HCT116 (cell line): ENCODE measurements around the gene KRT37. TPM values are rescaled to one million over a fixed set of nuclear protein-coding genes. Genes with fewer than 3 reads are reported as not detected.

ENCODE experiments used
- ATAC-seq: fragments of 200-7000 bp; cut with Tn5 transposase; 2 replicates; pipeline ENCODE4 v1.9.1; 2020; ENCODE audit warnings: mild to moderate bottlenecking, moderate library complexity
- BruUV-seq: library from RNA; stranded (reverse); fragments of 400-500 nt; replicated peaks from 2 replicates; lab custom pipeline; 2021; lab: Mats Ljungman, UMichigan
- CTCF ChIA-PET: fragments of 300-600 bp; sonication (Branson Sonifier 250); formaldehyde crosslinking; loops from one replicate; lab custom pipeline; 2021; ENCODE audit warnings: antibody characterized with exemption; lab: Charles Lee
- POLR2A ChIA-PET: fragments of 300-600, 350-600 bp; sonication (Branson Sonifier 250); formaldehyde crosslinking; loops from one replicate; lab custom pipeline; 2021; ENCODE audit warnings: antibody characterized with exemption; lab: Charles Lee
- RAD21 ChIA-PET, 2 experiments: fragments of 300-600 bp; sonication (Branson Sonifier 250); formaldehyde crosslinking; loops; one replicate each; lab custom pipeline; 2023; ENCODE audit warnings: low total read pairs in 2 of 2; ENCODE audit not compliant: uncharacterized antibody in 2 of 2, unreplicated experiment in 2 of 2, low non-redundant PET in 1 of 2; lab: Charles Lee
- DNase-seq: peaks from one replicate; pipeline ENCODE4 v3.0.0-alpha.2; 2010; ENCODE audit warnings: low read depth, low spot score
- H2AFZ ChIP-seq: fragments of 200-600 bp; shearing (Covaris generic), sonication (generic); 2 replicates; pipeline ENCODE4 v1.6.1; 2017; ENCODE audit warnings: low read depth, mixed run types, mixed read lengths, antibody characterized with exemption, low read length; ENCODE audit not compliant: poor library complexity, severe bottlenecking
- H3K27ac ChIP-seq: 2 replicates; pipeline ENCODE4 v1.5.1; 2012; ENCODE audit warnings: low read depth, low read length
- H3K27me3 ChIP-seq: fragments of 200-600 bp; sonication (generic); 2 replicates; pipeline ENCODE4 v1.6.1; 2016; ENCODE audit warnings: mixed run types, low read length, mixed read lengths; ENCODE audit not compliant: insufficient read depth
- H3K36me3 ChIP-seq, 2 experiments: fragments of 200-500 bp in 1 of 2; fragments of 200-600 bp in 1 of 2; sonication (Bioruptor generic) in 1 of 2; sonication (generic) in 1 of 2; 2 replicates each; pipeline versions ENCODE4 v1.5.1 to v1.6.1; 2014 to 2016; ENCODE audit warnings: low read length in 2 of 2, inconsistent platforms in 1 of 2, mixed read lengths in 1 of 2, mixed run types in 1 of 2; ENCODE audit not compliant: insufficient read depth in 2 of 2, control insufficient read depth in 1 of 2
- H3K4me1 ChIP-seq, 2 experiments: fragments of 200-600 bp in 1 of 2; sonication (generic) in 1 of 2; 2 replicates each; pipeline versions ENCODE4 v1.5.1 to v1.6.1; 2012 to 2017; ENCODE audit warnings: low read length in 2 of 2, inconsistent platforms in 1 of 2, mild to moderate bottlenecking in 1 of 2, mixed read lengths in 1 of 2, mixed run types in 1 of 2, moderate library complexity in 1 of 2; ENCODE audit not compliant: insufficient read depth in 2 of 2, control insufficient read depth in 1 of 2
- H3K4me2 ChIP-seq: fragments of 200-600 bp; sonication (generic); 2 replicates; pipeline ENCODE4 v1.6.1; 2017; ENCODE audit warnings: mixed run types, low read length, mixed read lengths
- H3K4me3 ChIP-seq, 2 experiments: fragments of 200-600 bp in 1 of 2; sonication (generic) in 1 of 2; replicated peaks in 1 of 2; 2 replicates each; pipeline ENCODE4 v1.5.1; 2011 to 2016; ENCODE audit warnings: low read length in 2 of 2, control low read depth in 1 of 2, low read depth in 1 of 2, mild to moderate bottlenecking in 1 of 2, mixed read lengths in 1 of 2, mixed run types in 1 of 2
- H3K79me2 ChIP-seq: fragments of 200-600 bp; sonication (generic); 2 replicates; pipeline ENCODE4 v1.6.1; 2017; ENCODE audit warnings: mild to moderate bottlenecking, mixed run types, low read length, moderate library complexity, mixed read lengths; ENCODE audit not compliant: insufficient read depth
- H3K9ac ChIP-seq: fragments of 200-600 bp; sonication (generic); 2 replicates; pipeline ENCODE4 v1.6.1; 2016; ENCODE audit warnings: low read length, mixed read lengths
- H3K9me2 ChIP-seq: fragments of 200-600 bp; sonication (generic), shearing (Covaris generic); 2 replicates; pipeline ENCODE4 v1.6.1; 2017; ENCODE audit warnings: mixed run types, mild to moderate bottlenecking, moderate library complexity; ENCODE audit not compliant: insufficient read depth
- H3K9me3 ChIP-seq, 2 experiments: fragments of 200-500 bp in 1 of 2; fragments of 200-600 bp in 1 of 2; sonication (Bioruptor generic) in 1 of 2; sonication (generic) in 1 of 2; 2 replicates each; pipeline ENCODE4 v1.6.1; 2014 to 2017; ENCODE audit warnings: low read length in 2 of 2, mixed read lengths in 2 of 2, inconsistent platforms in 1 of 2, low read depth in 1 of 2, mild to moderate bottlenecking in 1 of 2, mixed run types in 1 of 2, moderate library complexity in 1 of 2; ENCODE audit not compliant: control insufficient read depth in 1 of 2, insufficient read depth in 1 of 2
- H4K20me1 ChIP-seq: fragments of 200-600 bp; sonication (generic), shearing (Covaris generic); 2 replicates; pipeline ENCODE4 v1.6.1; 2017; ENCODE audit warnings: mixed run types, mild to moderate bottlenecking, moderate library complexity; ENCODE audit not compliant: insufficient read depth
- EZH2phosphoT487 ChIP-seq: fragments of 200-600 bp; IDR thresholded peaks from 2 replicates; pipeline ENCODE4 v1.6.1; 2018; ENCODE audit warnings: antibody characterized with exemption, borderline replicate concordance
- RAD21 ChIP-seq: IDR thresholded peaks from 2 replicates; pipeline ENCODE4 v1.6.1; 2012; ENCODE audit warnings: low read depth, mild to moderate bottlenecking
- intact Hi-C: fragments of 100-400 bp; cut with micrococcal nuclease; formaldehyde crosslinking; loops from 2 replicates; pipeline ENCODE4 v1.10.0; 2022
- total RNA-seq: library from RNA; stranded (reverse); gene quantifications from one replicate; pipeline ENCODE4 v1.2.1, GENCODE V29; 2021; ENCODE audit not compliant: unreplicated experiment
- TF ChIP-seq, protein P1 (sequence below), 3 experiments: fragments of 200-600 bp in 1 of 3; sonication (generic) in 1 of 3; IDR thresholded peaks in 2 of 3; conservative IDR thresholded peaks in 1 of 3; 2 replicates each; pipeline ENCODE4 v1.5.1; 2012 to 2017; ENCODE audit warnings: low read depth in 2 of 3, low read length in 2 of 3, antibody characterized with exemption in 1 of 3, borderline replicate concordance in 1 of 3, control low read depth in 1 of 3, mild to moderate bottlenecking in 1 of 3, mixed read lengths in 1 of 3, mixed run types in 1 of 3, moderate library complexity in 1 of 3; ENCODE audit not compliant: insufficient read depth in 1 of 3

KRT37 gene
- total RNA-seq, 1 experiment from 2014 or later, result not detected

DNA sequence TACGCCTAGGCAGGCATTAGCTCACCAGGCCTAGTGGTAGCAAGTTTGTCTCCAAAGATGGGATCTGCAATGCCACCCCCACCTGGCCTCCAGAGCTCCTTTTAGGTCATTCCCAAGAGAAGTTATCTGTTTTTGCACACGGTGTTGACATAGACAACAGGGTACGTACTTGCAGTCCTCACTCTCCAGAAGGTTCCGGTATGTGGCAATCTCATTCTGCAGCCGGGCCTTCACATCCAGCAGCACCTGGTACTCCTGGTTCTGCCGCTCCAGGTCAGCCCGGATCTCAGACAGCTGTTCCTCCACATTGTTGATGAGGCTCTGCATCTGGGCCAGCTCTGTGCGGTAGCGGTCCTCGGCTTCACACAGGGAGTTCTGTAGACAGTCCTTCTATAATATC is 17.2 kb downstream of the KRT37 start:
- H3K79me2 ChIP-seq, result no peaks in the 10 kb centered on the region
- intact Hi-C loops, result loop anchor here (10.0 kb wide), 2 partner anchors 238 to 602 kb away; no protein-coding TSS in a partner anchor
- ATAC-seq (no peak), DNase-seq (no peak)
- no peak overlapping the region for H2AFZ ChIP-seq
- no peak overlapping the region for H3K4me2 ChIP-seq
- peaks cover 36 to 47% of the 10 kb centered on the region in 2 experiments for H3K4me1 ChIP-seq
- BruUV-seq, result no TSS peak
- POLR2A ChIA-PET, result no interaction called here
- H3K36me3 ChIP-seq, result peaks cover 0 to 4% of the 10 kb centered on the region in 2 experiments; a peak in 1 of 4 replicates
- no peak overlapping the region for H3K4me3 ChIP-seq
- H3K9ac ChIP-seq, result no peak overlapping the region
- H4K20me1 ChIP-seq, result no peaks in the 10 kb centered on the region
- no peaks in the 10 kb centered on the region for H3K27me3 ChIP-seq
- H3K27ac ChIP-seq, result no peak overlapping the region
- H3K9me3 ChIP-seq, result peaks cover 0 to 3% of the 10 kb centered on the region in 2 experiments; a peak in 1 of 4 replicates
- H3K9me2 ChIP-seq, result no peaks in the 10 kb centered on the region
- CTCF ChIA-PET, result interaction anchor here (2.1 kb wide), 1 partner anchor 10 kb away, joined by 7 read pairs; no protein-coding TSS in a partner anchor
- RAD21 ChIA-PET, result interaction anchor here in 1 of 2 experiments (2.5 kb wide), 1 partner anchor 141 kb away, joined by 12 read pairs; no protein-coding TSS in a partner anchor
- TF ChIP-seq EZH2phosphoT487, result no peak

GRCh38 chr17:41406205-41406604 is 18.2 kb downstream of the KRT37 start:
- intact Hi-C loops, result loop anchor here (10.0 kb wide), 2 partner anchors 239 to 601 kb away; no protein-coding TSS in a partner anchor
- POLR2A ChIA-PET, result interaction anchor here (0.7 kb wide), 1 partner anchor 93 kb away, joined by 3 read pairs; no protein-coding TSS in a partner anchor
- BruUV-seq, result no TSS peak
- Histone ChIP-seq H2AFZ (no peak overlapping the region), H3K4me2 (peak overlapping the region; percentile 29; the same call in 1 of the 2 replicates), H3K27me3 (no peaks in the 10 kb centered on the region), H3K9me2 (no peaks in the 10 kb centered on the region), H3K4me3 (no peak overlapping the region), H3K36me3 (peaks cover 0 to 4% of the 10 kb centered on the region in 2 experiments; a peak in 1 of 4 replicates), H4K20me1 (no peaks in the 10 kb centered on the region), H3K4me1 (peaks cover 40 to 52% of the 10 kb centered on the region in 2 experiments), H3K79me2 (no peaks in the 10 kb centered on the region), H3K27ac (0 out of 2 replicates have a peak overlapping the region, but pooled peaks have one; percentile 14), H3K9ac (peak overlapping the region; percentile 16; the same call in 1 of the 2 replicates), H3K9me3 (peaks cover 0 to 3% of the 10 kb centered on the region in 2 experiments; a peak in 1 of 4 replicates)
- TF ChIP-seq RAD21, result peak; percentile 89
- TF ChIP-seq, protein P1, sequence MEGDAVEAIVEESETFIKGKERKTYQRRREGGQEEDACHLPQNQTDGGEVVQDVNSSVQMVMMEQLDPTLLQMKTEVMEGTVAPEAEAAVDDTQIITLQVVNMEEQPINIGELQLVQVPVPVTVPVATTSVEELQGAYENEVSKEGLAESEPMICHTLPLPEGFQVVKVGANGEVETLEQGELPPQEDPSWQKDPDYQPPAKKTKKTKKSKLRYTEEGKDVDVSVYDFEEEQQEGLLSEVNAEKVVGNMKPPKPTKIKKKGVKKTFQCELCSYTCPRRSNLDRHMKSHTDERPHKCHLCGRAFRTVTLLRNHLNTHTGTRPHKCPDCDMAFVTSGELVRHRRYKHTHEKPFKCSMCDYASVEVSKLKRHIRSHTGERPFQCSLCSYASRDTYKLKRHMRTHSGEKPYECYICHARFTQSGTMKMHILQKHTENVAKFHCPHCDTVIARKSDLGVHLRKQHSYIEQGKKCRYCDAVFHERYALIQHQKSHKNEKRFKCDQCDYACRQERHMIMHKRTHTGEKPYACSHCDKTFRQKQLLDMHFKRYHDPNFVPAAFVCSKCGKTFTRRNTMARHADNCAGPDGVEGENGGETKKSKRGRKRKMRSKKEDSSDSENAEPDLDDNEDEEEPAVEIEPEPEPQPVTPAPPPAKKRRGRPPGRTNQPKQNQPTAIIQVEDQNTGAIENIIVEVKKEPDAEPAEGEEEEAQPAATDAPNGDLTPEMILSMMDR (IDR thresholded peaks at IDR 0.05 in 2 of 3, conservative IDR thresholded peaks at IDR 0.05 in 1 of 3; ENCODE audit: borderline replicate concordance in 1 of 3, insufficient read depth in 1 of 3, low read depth in 2 of 3, low read length in 2 of 3), result peak in 1 of 3 experiments; percentile 90; a peak in 2 of 6 replicates
- TF ChIP-seq EZH2phosphoT487, result no peak
- RAD21 ChIA-PET, result interaction anchor here (0.6 to 2.5 kb wide), 2 partner anchors 142 to 506 kb away, joined by 3 to 12 read pairs; no protein-coding TSS in a partner anchor
- ATAC-seq (peak; percentile 23; the same call in 1 of the 2 replicates), DNase-seq (no peak)
- CTCF ChIA-PET, result interaction anchor here (1.1 to 2.1 kb wide), 3 partner anchors 11 to 242 kb away, joined by 4 to 7 read pairs (median 4); no protein-coding TSS in a partner anchor
